T follicular helper cell (primary cell): ENCODE data around the gene PIP.
"Not testable (repeated sequence)": the region's sequence is repeated elsewhere in the genome, so short reads cannot be mapped to it uniquely, and the experiment has no call there.

Source experiments
- DNase-seq: peaks from one replicate; pipeline ENCODE4 v3.0.0-alpha.2; 2020; ENCODE audit warnings: low read depth
- total RNA-seq, 2 experiments: gene quantifications; one replicate each; lab custom pipeline; 2026; lab: John Stamatoyannopoulos, UW

Gene PIP, protein sequence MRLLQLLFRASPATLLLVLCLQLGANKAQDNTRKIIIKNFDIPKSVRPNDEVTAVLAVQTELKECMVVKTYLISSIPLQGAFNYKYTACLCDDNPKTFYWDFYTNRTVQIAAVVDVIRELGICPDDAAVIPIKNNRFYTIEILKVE
- total RNA-seq: 0 reads per million in 2 experiments

DNA sequence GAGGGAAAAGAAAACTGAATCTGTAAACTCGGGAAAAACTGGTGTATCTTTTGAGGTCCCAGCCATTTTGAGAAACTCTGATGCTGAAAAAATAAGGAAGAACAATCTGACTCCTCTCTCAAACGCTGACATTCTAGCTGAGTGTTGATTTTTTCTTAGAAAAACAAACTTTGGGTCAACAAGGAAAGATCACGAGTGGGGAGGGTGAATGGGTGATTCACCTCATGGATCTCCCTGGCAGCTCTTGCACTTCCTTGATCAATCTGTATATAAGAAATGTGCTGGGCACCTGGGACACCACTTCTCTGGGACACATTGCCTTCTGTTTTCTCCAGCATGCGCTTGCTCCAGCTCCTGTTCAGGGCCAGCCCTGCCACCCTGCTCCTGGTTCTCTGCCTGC, at the start of gene PIP:
Gene PIP (plus strand): TSS at position 297 of the 400 bp plus-strand sequence. CDS start 40 bp downstream, at position 337.
- DNase-seq: no peak

GRCh38 chr7:143085109-143085508, 46.8 kb upstream of the PIP start:
- no peak for DNase-seq

- not testable (repeated sequence) for DNase-seq
These were observed 46.3 kb upstream of the PIP start for GRCh38 chr7:143085610-143086009.

DNA sequence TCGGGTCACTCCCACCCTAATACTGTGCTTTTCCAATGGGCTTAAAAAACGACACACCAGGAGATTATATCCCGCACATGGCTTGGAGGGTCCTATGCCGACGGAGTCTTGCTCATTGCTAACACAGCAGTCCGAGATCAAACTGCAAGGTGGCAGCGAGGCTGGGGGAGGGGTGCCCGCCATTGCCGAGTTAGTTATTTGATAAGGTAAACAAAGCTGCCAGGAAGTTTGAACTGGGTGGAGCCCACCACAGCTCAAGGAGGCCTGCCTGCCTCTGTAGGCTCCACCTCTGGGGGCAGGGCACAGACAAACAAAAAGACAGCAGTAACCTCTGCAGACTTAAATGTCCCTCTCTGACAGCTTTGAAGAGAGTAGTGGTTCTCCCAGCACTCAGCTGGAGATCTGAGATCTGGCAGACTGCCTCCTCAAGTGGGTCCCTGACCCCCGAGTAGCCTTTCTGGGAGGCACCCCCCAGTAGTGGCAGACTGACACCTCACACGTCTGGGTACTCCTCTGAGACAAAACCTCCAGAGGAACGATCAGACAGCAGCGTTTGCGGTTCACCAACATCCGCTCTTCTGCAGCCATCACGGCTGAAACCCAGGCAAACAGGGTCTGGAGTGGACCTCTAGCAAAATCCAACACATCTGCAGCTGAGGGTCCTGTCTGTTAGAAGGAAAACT, 43.2 kb upstream of the PIP start:
- not testable (repeated sequence) for DNase-seq

GRCh38 chr7:143096146-143096545, 35.7 kb upstream of the PIP start:
- DNase-seq: no peak

DNA sequence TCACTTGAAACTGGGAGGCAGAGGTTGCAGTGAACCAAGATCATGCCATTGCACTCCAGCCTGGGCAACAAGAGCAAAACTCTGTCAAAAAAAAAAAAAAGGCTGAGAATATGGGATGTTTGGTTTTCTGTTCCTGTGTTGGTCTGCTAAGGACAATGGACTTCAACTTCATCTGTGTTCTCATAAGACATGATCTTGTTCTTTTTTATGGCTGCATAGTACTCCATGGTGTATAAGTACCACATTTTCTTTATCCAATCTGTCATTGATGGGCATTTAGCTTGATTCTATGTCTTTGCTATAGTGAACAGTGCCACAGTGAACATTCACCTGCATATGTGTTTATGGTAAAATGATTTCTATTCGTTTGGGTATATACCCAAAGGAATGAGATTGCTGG, 32.3 kb upstream of the PIP start:
- not testable (repeated sequence) for DNase-seq

DNA sequence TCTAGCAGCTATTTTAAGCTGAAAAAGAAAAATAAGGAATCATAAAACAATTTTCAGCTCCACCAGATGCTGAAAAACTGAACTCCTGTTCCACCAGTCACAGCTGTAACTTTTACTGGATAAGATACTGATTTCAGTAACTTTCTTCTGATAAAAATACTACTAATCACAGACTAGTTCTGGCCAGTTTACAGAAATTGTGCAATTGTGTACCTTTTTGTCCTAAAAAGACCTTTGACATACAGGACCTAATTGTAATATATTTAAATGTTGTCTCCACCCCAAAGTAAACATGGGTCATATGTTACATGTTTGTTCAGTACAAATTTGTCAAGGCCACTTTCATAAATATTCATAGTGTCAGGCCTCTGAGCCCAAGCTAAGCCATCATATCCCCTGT, 27.1 kb upstream of the PIP start:
- no peak for DNase-seq

DNA sequence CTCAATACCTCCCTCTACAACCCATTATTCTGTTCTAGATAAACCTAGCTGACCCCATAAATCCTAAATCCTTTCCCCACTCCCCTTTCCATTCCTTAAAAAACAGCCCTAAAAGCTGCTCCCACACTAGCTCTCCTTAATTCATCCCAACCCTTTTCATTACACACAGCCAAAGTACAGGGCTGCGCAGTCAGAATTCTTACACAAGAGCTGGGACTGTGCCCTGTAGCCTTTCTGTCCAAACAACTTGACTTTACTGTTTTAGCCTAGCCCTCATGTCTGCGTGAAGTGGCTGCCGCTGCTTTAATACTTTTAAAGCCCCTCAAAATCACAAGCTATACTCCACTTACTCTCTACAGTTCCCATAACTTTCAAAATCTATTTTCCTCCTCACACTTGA, 23.9 kb upstream of the PIP start:
- not testable (repeated sequence) for DNase-seq

DNA sequence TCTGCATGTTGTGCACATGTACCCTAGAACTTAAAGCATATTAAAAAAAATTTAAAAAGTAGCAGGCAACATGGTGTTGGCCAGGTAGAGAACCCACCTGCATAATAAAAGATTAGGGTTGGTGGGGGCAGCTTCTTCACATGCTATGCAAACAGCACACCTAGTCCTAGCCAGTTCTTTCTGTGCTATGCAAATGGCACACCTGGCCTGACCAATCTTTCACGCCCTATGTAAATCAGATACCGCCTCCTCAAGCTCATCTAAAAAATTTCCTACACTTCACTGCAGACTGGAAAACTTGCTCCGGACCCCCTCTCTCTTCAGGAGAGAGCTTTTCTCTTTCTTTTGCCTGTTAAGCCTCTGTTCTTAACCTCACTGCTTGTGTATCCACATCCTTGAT, 14.5 kb upstream of the PIP start:
- no peak for DNase-seq

DNA sequence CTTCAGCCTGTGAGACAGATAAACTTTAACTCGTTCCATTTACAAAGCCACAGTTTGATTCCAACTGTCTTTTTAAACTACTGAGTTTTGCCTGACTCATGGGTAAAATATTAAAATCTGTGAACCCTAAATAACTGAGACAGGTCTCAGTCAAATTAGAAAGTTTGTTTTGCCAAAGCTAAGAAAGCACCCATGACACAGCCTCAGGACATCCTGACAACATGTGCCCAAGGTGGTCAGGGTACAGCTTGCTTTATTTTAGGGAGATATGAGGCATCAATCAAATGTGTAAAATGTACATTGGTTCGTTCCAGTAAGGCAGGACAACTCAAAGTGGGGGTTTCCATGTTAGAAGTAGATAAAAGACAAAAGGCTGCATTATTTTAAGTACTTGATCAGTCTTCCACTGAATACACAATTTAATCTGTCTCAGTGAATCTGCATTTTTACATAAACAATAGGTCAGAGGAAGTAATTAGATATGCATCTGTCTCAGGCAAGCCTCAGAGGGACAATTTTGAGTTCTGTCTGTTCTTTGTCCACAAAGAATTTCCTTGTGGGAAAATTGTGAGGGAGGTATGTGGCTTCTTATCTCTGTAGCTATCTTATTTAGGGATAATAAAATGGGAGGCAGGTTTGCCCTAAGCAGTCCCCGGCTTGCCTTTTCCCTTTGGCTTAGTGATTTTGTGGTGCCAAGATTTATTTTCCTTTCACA, 11.0 kb upstream of the PIP start:
- no peak for DNase-seq

- not testable (repeated sequence) for DNase-seq
These were observed 8.6 kb upstream of the PIP start for GRCh38 chr7:143123326-143123725.

- no peak for DNase-seq
These were observed 5.7 kb upstream of the PIP start for GRCh38 chr7:143126146-143126545.

DNA sequence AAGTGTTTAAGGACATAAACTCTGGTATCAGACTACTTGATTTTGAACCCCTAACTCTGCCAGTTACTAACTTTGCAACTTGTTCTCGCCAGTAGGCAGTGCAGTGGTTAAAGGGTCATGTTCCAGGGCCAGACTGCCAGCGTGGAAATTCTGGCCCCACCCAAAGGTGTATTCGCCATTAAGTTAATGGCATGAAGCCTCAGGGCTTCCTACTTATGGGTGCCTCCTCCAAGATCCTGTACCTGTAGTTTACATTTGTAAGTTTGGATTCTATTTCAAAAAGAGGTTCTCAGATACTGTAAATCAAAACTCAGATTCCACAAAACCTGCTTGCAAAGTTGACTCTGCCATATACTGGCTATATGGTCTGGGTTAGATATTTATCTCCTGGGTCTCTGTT, 2.8 kb upstream of the PIP start:
- DNase-seq: no peak

DNA sequence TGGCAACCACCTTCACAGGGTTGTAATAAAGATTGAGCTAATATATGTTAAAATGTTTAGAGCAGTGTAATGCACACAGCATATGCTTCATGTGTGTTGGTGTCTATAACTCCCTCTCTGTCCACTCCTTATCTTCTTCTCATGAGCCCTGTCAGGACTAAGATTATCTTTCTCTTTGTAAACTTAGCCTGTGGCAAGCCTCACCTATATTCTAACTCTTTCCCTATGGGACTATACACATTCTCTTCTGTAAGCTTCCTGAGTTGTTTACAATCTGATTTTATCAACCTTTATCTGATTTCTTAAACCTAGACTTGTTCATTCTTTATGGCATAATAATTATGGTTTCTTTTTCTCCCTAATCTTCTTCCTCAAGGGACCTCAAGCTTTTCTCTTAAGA, 2.4 kb upstream of the PIP start:
- DNase-seq: no peak

- no peak for DNase-seq
These were observed 1.3 kb upstream of the PIP start for GRCh38 chr7:143130541-143130940.

DNA sequence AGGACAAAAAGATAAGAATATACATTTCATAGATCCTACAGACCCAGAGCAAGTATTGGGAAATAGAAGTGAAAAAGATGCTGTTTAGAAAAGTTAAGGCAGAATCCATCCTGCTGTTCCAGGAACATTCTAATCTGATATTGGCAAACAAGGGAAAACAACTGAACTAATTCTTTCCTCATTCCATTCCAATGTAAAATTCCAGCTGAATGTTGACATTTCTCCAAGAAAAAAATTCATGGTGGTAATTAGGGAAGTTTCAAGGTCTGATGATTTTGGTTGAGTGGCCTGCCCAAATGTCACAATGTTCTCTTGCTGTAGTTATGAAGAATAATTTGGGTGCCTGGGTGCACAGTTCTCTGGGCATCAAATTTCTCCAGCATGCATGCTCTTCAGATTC, 15.2 kb downstream of the PIP start:
- DNase-seq: no peak

DNA sequence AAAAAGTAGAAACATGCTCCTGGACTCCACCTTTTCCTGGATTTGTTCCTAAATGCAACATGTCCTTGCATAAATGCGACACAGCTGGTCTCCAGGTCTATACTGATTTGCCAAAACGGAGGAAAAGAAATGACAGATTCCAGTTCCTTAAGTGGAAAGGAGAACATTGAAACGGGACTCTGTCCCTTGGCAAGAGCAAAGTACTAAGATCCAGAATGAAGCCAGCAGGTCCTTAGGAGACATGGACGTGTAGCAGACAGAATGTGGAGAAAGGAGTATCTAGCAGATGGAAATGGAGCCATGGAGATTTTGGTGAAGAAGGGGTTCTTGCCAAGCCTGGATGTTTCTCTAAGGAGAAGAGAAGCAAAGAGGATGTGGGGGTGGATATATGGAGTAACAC, 16.2 kb downstream of the PIP start:
- DNase-seq: no peak

DNA sequence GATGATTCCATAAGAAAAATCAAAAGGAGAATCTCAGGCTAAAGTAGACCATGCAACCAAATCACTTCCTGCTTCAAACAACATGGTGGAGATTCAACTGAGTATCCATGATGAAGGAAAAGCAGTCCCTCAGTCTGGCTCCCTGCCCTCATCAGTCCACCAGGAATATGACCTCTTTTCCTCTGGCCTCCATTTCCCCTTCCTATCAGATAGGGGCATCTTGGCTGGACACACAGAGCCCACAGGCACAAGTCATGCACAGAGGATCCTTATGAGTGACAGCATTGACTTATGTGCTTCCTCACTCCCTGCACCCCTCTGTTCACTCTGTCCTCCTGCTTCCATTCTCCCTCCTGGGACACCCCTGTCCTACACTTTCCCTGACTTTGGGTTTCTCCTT, 16.8 kb downstream of the PIP start:
- DNase-seq: no peak

DNA sequence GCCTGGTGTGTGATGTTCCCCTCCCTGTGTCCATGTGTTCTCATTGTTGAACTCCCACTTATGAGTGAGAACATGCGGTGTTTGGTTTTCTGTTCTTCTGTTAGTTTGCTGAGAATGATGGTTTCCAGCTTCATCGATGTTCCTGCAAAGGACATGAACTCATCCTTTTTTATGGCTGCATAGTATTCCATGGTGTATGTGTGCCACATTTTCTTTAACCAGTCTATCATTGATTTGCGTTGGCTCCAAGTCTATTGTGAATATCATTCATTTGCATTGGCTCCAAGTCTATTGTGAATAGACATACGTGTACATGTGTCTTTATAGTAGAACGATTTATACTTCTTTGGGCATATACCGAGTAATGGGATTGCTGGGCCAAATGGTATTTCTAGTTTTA, 18.8 kb downstream of the PIP start:
- not testable (repeated sequence) for DNase-seq

GRCh38 chr7:143158617-143159016, 26.7 kb downstream of the PIP start:
- DNase-seq: not testable (repeated sequence)

GRCh38 chr7:143171697-143172096, 39.8 kb downstream of the PIP start:
- no peak for DNase-seq

DNA sequence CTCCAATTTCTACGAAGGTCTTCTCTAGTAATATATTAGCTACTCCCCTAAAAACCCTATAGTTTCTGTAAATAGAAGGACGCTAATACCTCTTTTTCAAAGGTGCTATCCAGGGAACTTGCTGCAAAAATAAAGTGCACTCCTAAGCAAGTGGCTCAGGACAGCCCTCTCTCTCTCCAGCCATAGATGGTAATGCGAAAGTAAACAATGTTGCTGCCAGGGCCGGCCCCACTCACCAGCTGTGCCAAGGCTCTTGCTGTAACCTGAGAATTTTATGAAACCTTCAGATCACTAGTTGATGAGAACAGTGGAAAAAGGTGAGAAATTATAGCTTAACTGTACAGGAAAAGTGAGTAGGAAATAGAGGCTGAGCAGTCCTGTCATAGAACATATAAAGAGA, 40.5 kb downstream of the PIP start:
- no peak for DNase-seq

DNA sequence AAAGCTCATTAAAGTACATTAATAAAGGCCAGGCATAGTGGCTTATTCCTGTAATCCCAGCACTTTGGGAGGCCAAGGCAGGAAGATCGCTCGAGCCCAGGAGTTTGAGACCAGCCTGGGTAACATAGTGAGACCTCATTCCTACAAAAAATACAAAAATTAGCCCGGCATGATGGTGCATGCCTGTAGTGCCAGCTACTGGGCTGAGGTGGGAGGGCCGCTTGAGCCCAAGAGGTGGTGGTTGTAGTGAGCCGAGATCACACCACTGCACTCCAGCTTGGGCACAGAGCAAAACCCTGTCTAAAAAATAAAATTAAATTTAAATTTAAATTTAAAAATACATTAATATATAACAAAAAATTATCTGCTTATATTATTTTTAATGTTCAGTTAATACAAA, 44.3 kb downstream of the PIP start:
- DNase-seq: no peak
